ENCODE data around the gene CLK2. TPM values are rescaled to one million over a fixed set of nuclear protein-coding genes. Genes with fewer than 3 reads are reported as not detected.
A peak's percentile ranks its signal among the peaks of the same experiment; 100 is the strongest.

CLK2 gene
- total and polyA plus RNA-seq, 2 of the 13 experiments (the other 11 are each of a cell fraction or from before 2014, with no cell fraction given) = 20.1 to 73.5 TPM

GRCh38 chr1:155308493-155309422 lies 35.5 kb upstream of the CLK2 start, which contains the start of gene FDPS (continued):
- TF ChIP-seq ZSCAN29 (CRISPR knock-in tag; conservative IDR thresholded peaks at IDR 0.05) (peak; percentile 53; the same call in 1 of the 2 replicates), MAF1 (CRISPR knock-in tag; IDR thresholded peaks at IDR 0.05; ENCODE audit: borderline replicate concordance) (0 out of 2 replicates have a peak, but pooled peaks have one; percentile 25), CREM (IDR thresholded peaks at IDR 0.05) (peak; percentile 99), CREM (CRISPR knock-in tag; IDR thresholded peaks at IDR 0.05) (peak; percentile 56; the same call in 1 of the 2 replicates), HIVEP1 (CRISPR knock-in tag; IDR thresholded peaks at IDR 0.05) (0 out of 2 replicates have a peak, but pooled peaks have one; percentile 42), SIN3A (IDR thresholded peaks at IDR 0.05; ENCODE audit: borderline replicate concordance, low read depth, low read length) (peak; percentile 78; the same call in 1 of the 2 replicates), POLR2AphosphoS5 (IDR thresholded peaks at IDR 0.05; ENCODE audit: low read depth, low read length) (peak; percentile 91), ONECUT2 (CRISPR knock-in tag; IDR thresholded peaks at IDR 0.05) (peak; percentile 50; the same call in 1 of the 2 replicates), ZC3H13 (CRISPR knock-in tag; IDR thresholded peaks at IDR 0.05) (peak; percentile 73), SAP130 (CRISPR knock-in tag; IDR thresholded peaks at IDR 0.05; ENCODE audit: low read depth) (peak; percentile 92), MYC (CRISPR knock-in tag; IDR thresholded peaks at IDR 0.05; ENCODE audit: borderline replicate concordance) (peak; percentile 56; the same call in 1 of the 2 replicates), ZNF468 (CRISPR knock-in tag; IDR thresholded peaks at IDR 0.05) (no peak; the same call in 1 of the 2 replicates)
- TF ChIP-seq, protein P1, sequence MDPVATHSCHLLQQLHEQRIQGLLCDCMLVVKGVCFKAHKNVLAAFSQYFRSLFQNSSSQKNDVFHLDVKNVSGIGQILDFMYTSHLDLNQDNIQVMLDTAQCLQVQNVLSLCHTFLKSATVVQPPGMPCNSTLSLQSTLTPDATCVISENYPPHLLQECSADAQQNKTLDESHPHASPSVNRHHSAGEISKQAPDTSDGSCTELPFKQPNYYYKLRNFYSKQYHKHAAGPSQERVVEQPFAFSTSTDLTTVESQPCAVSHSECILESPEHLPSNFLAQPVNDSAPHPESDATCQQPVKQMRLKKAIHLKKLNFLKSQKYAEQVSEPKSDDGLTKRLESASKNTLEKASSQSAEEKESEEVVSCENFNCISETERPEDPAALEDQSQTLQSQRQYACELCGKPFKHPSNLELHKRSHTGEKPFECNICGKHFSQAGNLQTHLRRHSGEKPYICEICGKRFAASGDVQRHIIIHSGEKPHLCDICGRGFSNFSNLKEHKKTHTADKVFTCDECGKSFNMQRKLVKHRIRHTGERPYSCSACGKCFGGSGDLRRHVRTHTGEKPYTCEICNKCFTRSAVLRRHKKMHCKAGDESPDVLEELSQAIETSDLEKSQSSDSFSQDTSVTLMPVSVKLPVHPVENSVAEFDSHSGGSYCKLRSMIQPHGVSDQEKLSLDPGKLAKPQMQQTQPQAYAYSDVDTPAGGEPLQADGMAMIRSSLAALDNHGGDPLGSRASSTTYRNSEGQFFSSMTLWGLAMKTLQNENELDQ (CRISPR knock-in tag; IDR thresholded peaks at IDR 0.05; ENCODE audit: borderline replicate concordance) = 0 out of 2 replicates have a peak, but pooled peaks have one; percentile 7
- TF ChIP-seq, protein P2, sequence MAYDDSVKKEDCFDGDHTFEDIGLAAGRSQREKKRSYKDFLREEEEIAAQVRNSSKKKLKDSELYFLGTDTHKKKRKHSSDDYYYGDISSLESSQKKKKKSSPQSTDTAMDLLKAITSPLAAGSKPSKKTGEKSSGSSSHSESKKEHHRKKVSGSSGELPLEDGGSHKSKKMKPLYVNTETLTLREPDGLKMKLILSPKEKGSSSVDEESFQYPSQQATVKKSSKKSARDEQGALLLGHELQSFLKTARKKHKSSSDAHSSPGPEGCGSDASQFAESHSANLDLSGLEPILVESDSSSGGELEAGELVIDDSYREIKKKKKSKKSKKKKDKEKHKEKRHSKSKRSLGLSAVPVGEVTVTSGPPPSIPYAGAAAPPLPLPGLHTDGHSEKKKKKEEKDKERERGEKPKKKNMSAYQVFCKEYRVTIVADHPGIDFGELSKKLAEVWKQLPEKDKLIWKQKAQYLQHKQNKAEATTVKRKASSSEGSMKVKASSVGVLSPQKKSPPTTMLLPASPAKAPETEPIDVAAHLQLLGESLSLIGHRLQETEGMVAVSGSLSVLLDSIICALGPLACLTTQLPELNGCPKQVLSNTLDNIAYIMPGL (CRISPR knock-in tag; IDR thresholded peaks at IDR 0.05; ENCODE audit: borderline replicate concordance in 1 of 2, low read depth in 1 of 2) = peak; percentile 28 to 73; a peak in 3 of 4 replicates
- TF ChIP-seq, protein P3, sequence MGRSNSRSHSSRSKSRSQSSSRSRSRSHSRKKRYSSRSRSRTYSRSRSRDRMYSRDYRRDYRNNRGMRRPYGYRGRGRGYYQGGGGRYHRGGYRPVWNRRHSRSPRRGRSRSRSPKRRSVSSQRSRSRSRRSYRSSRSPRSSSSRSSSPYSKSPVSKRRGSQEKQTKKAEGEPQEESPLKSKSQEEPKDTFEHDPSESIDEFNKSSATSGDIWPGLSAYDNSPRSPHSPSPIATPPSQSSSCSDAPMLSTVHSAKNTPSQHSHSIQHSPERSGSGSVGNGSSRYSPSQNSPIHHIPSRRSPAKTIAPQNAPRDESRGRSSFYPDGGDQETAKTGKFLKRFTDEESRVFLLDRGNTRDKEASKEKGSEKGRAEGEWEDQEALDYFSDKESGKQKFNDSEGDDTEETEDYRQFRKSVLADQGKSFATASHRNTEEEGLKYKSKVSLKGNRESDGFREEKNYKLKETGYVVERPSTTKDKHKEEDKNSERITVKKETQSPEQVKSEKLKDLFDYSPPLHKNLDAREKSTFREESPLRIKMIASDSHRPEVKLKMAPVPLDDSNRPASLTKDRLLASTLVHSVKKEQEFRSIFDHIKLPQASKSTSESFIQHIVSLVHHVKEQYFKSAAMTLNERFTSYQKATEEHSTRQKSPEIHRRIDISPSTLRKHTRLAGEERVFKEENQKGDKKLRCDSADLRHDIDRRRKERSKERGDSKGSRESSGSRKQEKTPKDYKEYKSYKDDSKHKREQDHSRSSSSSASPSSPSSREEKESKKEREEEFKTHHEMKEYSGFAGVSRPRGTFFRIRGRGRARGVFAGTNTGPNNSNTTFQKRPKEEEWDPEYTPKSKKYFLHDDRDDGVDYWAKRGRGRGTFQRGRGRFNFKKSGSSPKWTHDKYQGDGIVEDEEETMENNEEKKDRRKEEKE (IDR thresholded peaks at IDR 0.05) = no peak
- TF ChIP-seq, protein P4, sequence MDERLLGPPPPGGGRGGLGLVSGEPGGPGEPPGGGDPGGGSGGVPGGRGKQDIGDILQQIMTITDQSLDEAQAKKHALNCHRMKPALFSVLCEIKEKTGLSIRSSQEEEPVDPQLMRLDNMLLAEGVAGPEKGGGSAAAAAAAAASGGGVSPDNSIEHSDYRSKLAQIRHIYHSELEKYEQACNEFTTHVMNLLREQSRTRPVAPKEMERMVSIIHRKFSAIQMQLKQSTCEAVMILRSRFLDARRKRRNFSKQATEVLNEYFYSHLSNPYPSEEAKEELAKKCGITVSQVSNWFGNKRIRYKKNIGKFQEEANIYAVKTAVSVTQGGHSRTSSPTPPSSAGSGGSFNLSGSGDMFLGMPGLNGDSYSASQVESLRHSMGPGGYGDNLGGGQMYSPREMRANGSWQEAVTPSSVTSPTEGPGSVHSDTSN (CRISPR knock-in tag; IDR thresholded peaks at IDR 0.05) = no peak
- TF ChIP-seq, protein P5, sequence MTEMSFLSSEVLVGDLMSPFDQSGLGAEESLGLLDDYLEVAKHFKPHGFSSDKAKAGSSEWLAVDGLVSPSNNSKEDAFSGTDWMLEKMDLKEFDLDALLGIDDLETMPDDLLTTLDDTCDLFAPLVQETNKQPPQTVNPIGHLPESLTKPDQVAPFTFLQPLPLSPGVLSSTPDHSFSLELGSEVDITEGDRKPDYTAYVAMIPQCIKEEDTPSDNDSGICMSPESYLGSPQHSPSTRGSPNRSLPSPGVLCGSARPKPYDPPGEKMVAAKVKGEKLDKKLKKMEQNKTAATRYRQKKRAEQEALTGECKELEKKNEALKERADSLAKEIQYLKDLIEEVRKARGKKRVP (CRISPR knock-in tag; IDR thresholded peaks at IDR 0.05) = peak in 1 of 2 experiments; percentile 63; a peak in 2 of 4 replicates

Data from HepG2 (cell line).